ENCODE data around the gene CDC20.

- no peak for TF ChIP-seq CTCF (IDR thresholded peaks at IDR 0.05)
- no peak for TF ChIP-seq POLR2A (IDR thresholded peaks at IDR 0.05)
Measured at GRCh38 chr1:43386676-43387075, 27.9 kb downstream of the CDC20 start.

Measured in prostate gland (tissue), 2 donors.